C4-2B (cell line): ENCODE measurements around the gene GALNT9.

Source experiments
- CTCF ChIP-seq: fragments of 450-650 bp; conservative IDR thresholded peaks from 2 replicates; pipeline ENCODE4 v1.5.1; 2017; ENCODE audit warnings: mild to moderate bottlenecking
- ZFX ChIP-seq: fragments of 450-650 bp; IDR thresholded peaks from 2 replicates; pipeline ENCODE4 v1.6.1; 2017

GRCh38 chr12:132339856-132340255, 10.5 kb upstream of the GALNT9 start:
- TF ChIP-seq CTCF (no peak), ZFX (no peak)
